GM23338 (cell line): ENCODE results near the gene PLS1. TPM values are rescaled to one million over a fixed set of nuclear protein-coding genes. Genes with fewer than 3 reads are reported as not detected.
A peak's percentile ranks its signal among the peaks of the same experiment; 100 is the strongest.

Experiments used
- ATAC-seq: fragments of 200-7000 bp; cut with Tn5 transposase; 3 replicates; pipeline ENCODE4 v1.9.1; 2020
- DNase-seq: peaks from one replicate; pipeline ENCODE4 v3.0.0-alpha.2; 2015; ENCODE audit warnings: low spot score
- H2AFZ ChIP-seq: fragments of 200-600 bp; sonication (generic); 2 replicates; pipeline ENCODE4 v1.8.0; 2016; ENCODE audit warnings: antibody characterized with exemption, mild to moderate bottlenecking, moderate library complexity
- H3F3A ChIP-seq: fragments of 200-600 bp; sonication (generic); replicated peaks from 2 replicates; pipeline ENCODE4 v1.8.0; 2017; ENCODE audit warnings: antibody characterized with exemption, mixed run types, low read depth
- H3K27ac ChIP-seq: fragments of 200-600 bp; sonication (generic); 2 replicates; pipeline ENCODE4 v1.6.1; 2016; ENCODE audit warnings: low read depth
- H3K27me3 ChIP-seq: fragments of 200-600 bp; sonication (generic); 2 replicates; pipeline ENCODE4 v1.8.0; 2016; ENCODE audit warnings: mild to moderate bottlenecking, mixed run types, moderate library complexity; ENCODE audit not compliant: insufficient read depth
- H3K36me3 ChIP-seq: fragments of 200-600 bp; sonication (generic); 2 replicates; pipeline ENCODE4 v1.8.0; 2016; ENCODE audit warnings: mild to moderate bottlenecking; ENCODE audit not compliant: insufficient read depth
- H3K4me1 ChIP-seq: fragments of 200-600 bp; sonication (generic); 2 replicates; pipeline ENCODE4 v1.8.0; 2016; ENCODE audit warnings: mild to moderate bottlenecking, moderate library complexity; ENCODE audit not compliant: insufficient read depth
- H3K4me2 ChIP-seq: fragments of 200-600 bp; sonication (generic); 2 replicates; pipeline ENCODE4 v1.7.1; 2017; ENCODE audit warnings: mixed run types
- H3K4me3 ChIP-seq: fragments of 200-600 bp; sonication (generic); 2 replicates; pipeline ENCODE4 v1.6.1; 2016; ENCODE audit warnings: mixed run types
- H3K79me2 ChIP-seq: fragments of 200-600 bp; sonication (generic); replicated peaks from 2 replicates; pipeline ENCODE4 v1.8.0; 2017; ENCODE audit warnings: mild to moderate bottlenecking; ENCODE audit not compliant: insufficient read depth
- H3K9me2 ChIP-seq: fragments of 200-600 bp; sonication (generic); 2 replicates; pipeline ENCODE4 v1.8.0; 2017; ENCODE audit not compliant: insufficient read depth
- H4K20me1 ChIP-seq: fragments of 200-600 bp; sonication (generic); replicated peaks from 2 replicates; pipeline ENCODE4 v1.8.0; 2017; ENCODE audit warnings: mild to moderate bottlenecking; ENCODE audit not compliant: insufficient read depth
- H3K27ac Mint-ChIP-seq: 2 replicates; pipeline ENCODE4 v1.8.0; 2020; ENCODE audit warnings: inconsistent platforms, mild to moderate bottlenecking, moderate library complexity, mixed read lengths
- H3K27me3 Mint-ChIP-seq: 3 replicates; pipeline ENCODE4 v1.8.0; 2022; ENCODE audit warnings: low read depth, mild to moderate bottlenecking, moderate library complexity, mixed read lengths, inconsistent platforms; ENCODE audit not compliant: insufficient read depth, poor library complexity
- H3K36me3 Mint-ChIP-seq: 3 replicates; pipeline ENCODE4 v1.8.0; 2021; ENCODE audit warnings: low read depth, mild to moderate bottlenecking, inconsistent platforms, moderate library complexity, mixed read lengths
- H3K4me1 Mint-ChIP-seq: 3 replicates; pipeline ENCODE4 v1.8.0; 2020; ENCODE audit warnings: mild to moderate bottlenecking, inconsistent platforms, mixed read lengths
- H3K4me3 Mint-ChIP-seq: 3 replicates; pipeline ENCODE4 v1.8.0; 2021; ENCODE audit warnings: moderate library complexity, mild to moderate bottlenecking, inconsistent platforms, mixed read lengths
- H3K9me3 Mint-ChIP-seq: 3 replicates; pipeline ENCODE4 v1.8.0; 2020; ENCODE audit warnings: moderate library complexity, mild to moderate bottlenecking, inconsistent platforms, mixed read lengths
- CREB1 ChIP-seq: fragments of 250-450 bp; sonication (Bioruptor Pico); IDR thresholded peaks from 2 replicates; pipeline ENCODE4 v1.5.0; 2020; ENCODE audit warnings: low read depth, mild to moderate bottlenecking, moderate library complexity
- CTCF ChIP-seq, 2 experiments: fragments of 200-600 bp in 1 of 2; sonication (generic) in 1 of 2; conservative IDR thresholded peaks; 2 replicates each; pipeline versions ENCODE4 v1.5.1 to v1.6.1; 2016 to 2017; ENCODE audit warnings: antibody characterized with exemption in 2 of 2, low read depth in 2 of 2, mild to moderate bottlenecking in 2 of 2, moderate library complexity in 1 of 2
- ETS1 ChIP-seq: IDR thresholded peaks from 2 replicates; pipeline ENCODE4 v1.6.1; 2016; ENCODE audit warnings: antibody characterized with exemption
- EZH2 ChIP-seq: fragments of 200-600 bp; sonication (generic); IDR thresholded peaks from one replicate; pipeline ENCODE4 v1.8.0; 2017; ENCODE audit warnings: antibody characterized with exemption, mild to moderate bottlenecking, low read depth; ENCODE audit not compliant: unreplicated experiment
- EZH2phosphoT487 ChIP-seq: fragments of 200-600 bp; sonication (generic); IDR thresholded peaks from one replicate; pipeline ENCODE4 v1.8.1; 2018; ENCODE audit warnings: antibody characterized with exemption; ENCODE audit not compliant: unreplicated experiment
- JUNB ChIP-seq: IDR thresholded peaks from one replicate; pipeline ENCODE4 v1.6.1; 2016; ENCODE audit warnings: antibody characterized with exemption; ENCODE audit not compliant: unreplicated experiment
- NANOG ChIP-seq: IDR thresholded peaks from 2 replicates; pipeline ENCODE4 v1.6.1; 2016; ENCODE audit warnings: antibody characterized with exemption, borderline replicate concordance
- POLR2AphosphoS5 ChIP-seq: IDR thresholded peaks from 2 replicates; pipeline ENCODE4 v1.6.1; 2016; ENCODE audit warnings: antibody characterized with exemption, low read depth
- REST ChIP-seq: IDR thresholded peaks from one replicate; pipeline ENCODE4 v1.6.1; 2018; ENCODE audit warnings: antibody characterized with exemption; ENCODE audit not compliant: unreplicated experiment
- STAT1 ChIP-seq: IDR thresholded peaks from one replicate; pipeline ENCODE4 v1.6.1; 2016; ENCODE audit warnings: antibody characterized with exemption; ENCODE audit not compliant: unreplicated experiment
- ZNF114 ChIP-seq: fragments of 250-450 bp; sonication (Bioruptor Pico); IDR thresholded peaks from 2 replicates; pipeline ENCODE4 v1.5.0; 2020; ENCODE audit warnings: mild to moderate bottlenecking, moderate library complexity
- ZNF331 ChIP-seq: fragments of 250-450 bp; sonication (Bioruptor Pico); IDR thresholded peaks from 2 replicates; pipeline ENCODE4 v1.5.0; 2020; ENCODE audit warnings: low read depth, mild to moderate bottlenecking, moderate library complexity
- long read RNA-seq: library from polyadenylated mRNA; unstranded; transcript quantifications from one replicate; pipeline ENCODE4 v2.0.0, GENCODE V29; 2020; ENCODE audit not compliant: unreplicated experiment
- polyA plus RNA-seq: library from polyadenylated mRNA; unstranded; fragments of >200 nt; fragmentation: Nextera tagmentation; extraction: Ambion mirVana; gene quantifications from 2 replicates; pipeline ENCODE4 v1.2.1, GENCODE V29; 2016
- total RNA-seq: library from RNA; depleted of rRNA; stranded (reverse); fragments of >200 nt; shearing (Covaris generic); gene quantifications from 2 replicates; pipeline ENCODE4 v1.2.3, GENCODE V29; 2014; rRNA removed

Gene PLS1
- total RNA-seq (39.0 and 42.2 TPM in 2 replicates), polyA plus RNA-seq (18.0 and 18.4 TPM in 2 replicates)
- long read RNA-seq, partial matches to known transcripts = 5 of 10 reads
- long read RNA-seq, other reads (novel, unspliced or antisense) = 3 of 10 reads

- Mint-ChIP-seq H3K27me3 (peaks cover 6% of the 10 kb centered on the region), H3K27ac (peak within 1 kb of the TSS; percentile 93), H3K4me3 (peak within 1 kb of the TSS; percentile 88), H3K4me1 (peaks cover 18% of the 10 kb centered on the region), H3K9me3 (no peaks in the 10 kb centered on the region), H3K36me3 (peaks cover 13% of the 10 kb centered on the region)
- H3K9me2 ChIP-seq = no peaks in the 10 kb centered on the region; the same call in 1 of the 2 replicates
- no peaks in the 10 kb centered on the region for H3K36me3 ChIP-seq
- H3K27ac ChIP-seq = 0 out of 2 replicates have a peak within 1 kb of the TSS, but pooled peaks have one; percentile 64
- H4K20me1 ChIP-seq = no peaks in the 10 kb centered on the region
- peak within 1 kb of the TSS; percentile 99 for H3K4me2 ChIP-seq
- peak within 1 kb of the TSS; percentile 99 for H2AFZ ChIP-seq
- H3K4me3 ChIP-seq = peak within 1 kb of the TSS; percentile 90
- peaks cover 7% of the 10 kb centered on the region; the same call in 1 of the 2 replicates for H3K27me3 ChIP-seq
- TF ChIP-seq POLR2AphosphoS5 (peak; percentile 97), EZH2phosphoT487 (no peak), ETS1 (0 out of 2 replicates have a peak, but pooled peaks have one; percentile 42), ZNF114 (no peak)
- DNase-seq = peak; percentile 93
- H3F3A ChIP-seq = no peaks in the 10 kb centered on the region; the same call in 1 of the 2 replicates
- H3K4me1 ChIP-seq = peaks cover 12% of the 10 kb centered on the region
- peak; percentile 96 for ATAC-seq
- H3K79me2 ChIP-seq = peaks cover 9% of the 10 kb centered on the region; the same call in 1 of the 2 replicates
These were observed at the start of gene PLS1 for GRCh38 chr3:142595951-142596725. TSS of gene PLS1 (plus strand) at chr3:142596393. CDS start at chr3:142664238, 67,845 bp downstream.

GRCh38 chr3:142549986-142550385 lies 46.2 kb upstream of the PLS1 start:
- Mint-ChIP-seq H3K9me3 (peaks cover 6% of the 10 kb centered on the region; the same call in 2 of the 3 replicates), H3K4me1 (no peaks in the 10 kb centered on the region), H3K4me3 (no peak overlapping the region), H3K27me3 (no peaks in the 10 kb centered on the region), H3K36me3 (peaks cover 33% of the 10 kb centered on the region), H3K27ac (no peak overlapping the region)
- Histone ChIP-seq H3K4me3 (no peak overlapping the region), H3K36me3 (no peaks in the 10 kb centered on the region; the same call in 1 of the 2 replicates), H3F3A (no peaks in the 10 kb centered on the region), H3K27me3 (no peaks in the 10 kb centered on the region), H3K4me1 (no peaks in the 10 kb centered on the region), H4K20me1 (no peaks in the 10 kb centered on the region), H3K4me2 (no peak overlapping the region), H3K27ac (no peak overlapping the region), H3K79me2 (no peaks in the 10 kb centered on the region), H2AFZ (no peak overlapping the region), H3K9me2 (no peaks in the 10 kb centered on the region)
- no peak for DNase-seq
- no peak for ATAC-seq
- TF ChIP-seq EZH2phosphoT487 (no peak), POLR2AphosphoS5 (no peak), CTCF (conservative IDR thresholded peaks at IDR 0.05; ENCODE audit: low read depth in 2 of 2) (no peak), ZNF114 (no peak), CREB1 (CRISPR knock-in tag) (no peak), ETS1 (no peak), EZH2 (no peak), ZNF331 (CRISPR knock-in tag) (no peak), JUNB (no peak), STAT1 (no peak), REST (no peak), NANOG (no peak)
